PC-3 (cell line): ENCODE data around the gene ADAMTS19. TPM values are rescaled to one million over a fixed set of nuclear protein-coding genes. Genes with fewer than 3 reads are reported as not detected.
A peak's percentile ranks its signal among the peaks of the same experiment; 100 is the strongest.

Experiments used
- ATAC-seq: fragments of 200-7000 bp; cut with Tn5 transposase; 2 replicates; pipeline ENCODE4 v1.9.1; 2020; ENCODE audit warnings: mild to moderate bottlenecking, moderate library complexity
- BruUV-seq: library from RNA; stranded (reverse); fragments of 400-500 nt; replicated peaks from 2 replicates; lab custom pipeline; 2021; lab: Mats Ljungman, UMichigan
- CTCF ChIA-PET: fragments of 300-600 bp; sonication (Branson Sonifier 250); formaldehyde crosslinking; loops from one replicate; lab custom pipeline; 2022; ENCODE audit warnings: antibody characterized with exemption; lab: Charles Lee
- POLR2A ChIA-PET: fragments of 300-600 bp; sonication (Branson Sonifier 250); formaldehyde crosslinking; loops from one replicate; lab custom pipeline; 2022; ENCODE audit warnings: antibody characterized with exemption; ENCODE audit not compliant: unreplicated experiment; lab: Charles Lee
- DNase-seq: peaks from one replicate; pipeline ENCODE4 v3.0.0-alpha.2; 2015
- H2AFZ ChIP-seq: fragments of 300-600 bp; sonication (generic); 2 replicates; pipeline ENCODE4 v1.6.0; 2016; ENCODE audit warnings: antibody characterized with exemption, low read length
- H3F3A ChIP-seq: fragments of 300-600 bp; sonication (generic); one replicate; pipeline ENCODE4 v1.6.0; 2017; ENCODE audit warnings: antibody characterized with exemption, low read length, control low read depth, mild to moderate bottlenecking; ENCODE audit not compliant: unreplicated experiment
- H3K27ac ChIP-seq: fragments of 300-600 bp; sonication (generic); 2 replicates; pipeline ENCODE4 v1.5.1; 2016; ENCODE audit warnings: mild to moderate bottlenecking, low read length
- H3K27me3 ChIP-seq: fragments of 300-600 bp; sonication (generic); 2 replicates; pipeline ENCODE4 v1.6.1; 2016; ENCODE audit warnings: low read length, mixed read lengths
- H3K36me3 ChIP-seq: fragments of 300-600 bp; sonication (generic); 2 replicates; pipeline ENCODE4 v1.6.1; 2016; ENCODE audit warnings: low read depth, mixed run types, low read length, mixed read lengths
- H3K4me1 ChIP-seq: fragments of 300-600 bp; sonication (generic); 2 replicates; pipeline ENCODE4 v1.5.1; 2016; ENCODE audit warnings: low read length; ENCODE audit not compliant: insufficient read depth
- H3K4me2 ChIP-seq: fragments of 300-600 bp; sonication (generic); 2 replicates; pipeline ENCODE4 v1.6.0; 2016; ENCODE audit warnings: low read length
- H3K4me3 ChIP-seq: fragments of 300-600 bp; sonication (generic); 2 replicates; pipeline ENCODE4 v1.5.1; 2016; ENCODE audit warnings: mild to moderate bottlenecking, low read length, mixed read lengths
- H3K79me2 ChIP-seq: fragments of 300-600 bp; sonication (generic); 2 replicates; pipeline ENCODE4 v1.6.1; 2017; ENCODE audit warnings: low read length, mixed read lengths
- H3K9ac ChIP-seq: fragments of 300-600 bp; sonication (generic); 2 replicates; pipeline ENCODE4 v1.6.0; 2016; ENCODE audit warnings: mild to moderate bottlenecking, low read length
- H3K9me2 ChIP-seq: fragments of 300-600 bp; sonication (generic); replicated peaks from 2 replicates; pipeline ENCODE4 v1.6.1; 2016; ENCODE audit warnings: mixed run types, low read length, mixed read lengths
- H3K9me3 ChIP-seq: fragments of 300-600 bp; sonication (generic); 2 replicates; pipeline ENCODE4 v1.6.1; 2016; ENCODE audit warnings: low read length, mixed read lengths
- H4K20me1 ChIP-seq: fragments of 300-600 bp; sonication (generic); 2 replicates; pipeline ENCODE4 v1.6.1; 2016; ENCODE audit warnings: low read length, mixed read lengths
- EZH2 ChIP-seq: fragments of 300-600 bp; sonication (generic); IDR thresholded peaks from one replicate; pipeline ENCODE4 v1.6.1; 2017; ENCODE audit warnings: antibody characterized with exemption, mild to moderate bottlenecking, low read length; ENCODE audit not compliant: unreplicated experiment
- EZH2phosphoT487 ChIP-seq: fragments of 300-600 bp; sonication (generic); IDR thresholded peaks from 2 replicates; pipeline ENCODE4 v1.6.1; 2018; ENCODE audit warnings: mild to moderate bottlenecking, antibody characterized with exemption, low read length, borderline replicate concordance
- intact Hi-C: fragments of 100-400 bp; cut with micrococcal nuclease; formaldehyde crosslinking; loops from 2 replicates; pipeline ENCODE4 v1.9.0; 2023
- total RNA-seq: library from RNA; depleted of rRNA; stranded (reverse); fragments of >200 nt; gene quantifications from 2 replicates; pipeline ENCODE4 v1.2.3, GENCODE V29; 2014
- TF ChIP-seq, protein P1 (sequence below): fragments of 300-600 bp; sonication (generic); conservative IDR thresholded peaks from 2 replicates; pipeline ENCODE4 v1.5.1; 2017; ENCODE audit warnings: antibody characterized with exemption, low read depth, mild to moderate bottlenecking, low read length

The ADAMTS19 gene
- total RNA-seq, 1 experiment from 2014 or later = not detected

DNA sequence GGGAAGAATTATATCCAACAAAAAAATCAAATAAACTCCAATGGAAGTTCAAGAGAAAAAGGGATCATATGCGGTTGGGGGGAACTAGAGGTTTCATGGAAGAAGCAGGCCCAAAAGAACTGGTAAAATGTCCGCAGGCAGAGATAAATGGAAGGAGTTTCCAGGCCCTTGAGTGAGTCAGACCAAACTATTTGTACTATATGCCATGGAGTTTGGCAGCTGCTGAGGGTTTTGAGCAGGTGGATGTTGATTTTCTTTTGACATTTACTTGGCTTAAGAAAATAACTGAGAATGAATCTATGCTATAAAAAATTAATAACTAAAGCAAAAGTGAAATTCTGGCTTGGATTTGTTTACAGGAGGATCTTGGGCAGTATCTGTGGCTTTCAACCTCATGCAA is 321.5 kb downstream of the ADAMTS19 start:
- intact Hi-C loops = no loop called here
- H3K27ac ChIP-seq = no peak overlapping the region

More for the DNA sequence above, 321.5 kb downstream of the ADAMTS19 start:
- Histone ChIP-seq H3K4me2 (no peak overlapping the region), H3K9me3 (no peaks in the 10 kb centered on the region), H3K4me1 (no peaks in the 10 kb centered on the region), H2AFZ (no peak overlapping the region), H3K9ac (no peak overlapping the region), H3K36me3 (no peaks in the 10 kb centered on the region), H3K79me2 (no peaks in the 10 kb centered on the region), H3F3A (no peaks in the 10 kb centered on the region), H3K4me3 (no peak overlapping the region), H4K20me1 (no peaks in the 10 kb centered on the region), H3K27me3 (no peaks in the 10 kb centered on the region), H3K9me2 (no peaks in the 10 kb centered on the region)
- ATAC-seq (peak; percentile 60), DNase-seq (no peak)
- no TSS peak for BruUV-seq
- ChIA-PET POLR2A (no interaction called here), CTCF (no interaction called here)
- TF ChIP-seq EZH2 = no peak
- TF ChIP-seq, protein P1, sequence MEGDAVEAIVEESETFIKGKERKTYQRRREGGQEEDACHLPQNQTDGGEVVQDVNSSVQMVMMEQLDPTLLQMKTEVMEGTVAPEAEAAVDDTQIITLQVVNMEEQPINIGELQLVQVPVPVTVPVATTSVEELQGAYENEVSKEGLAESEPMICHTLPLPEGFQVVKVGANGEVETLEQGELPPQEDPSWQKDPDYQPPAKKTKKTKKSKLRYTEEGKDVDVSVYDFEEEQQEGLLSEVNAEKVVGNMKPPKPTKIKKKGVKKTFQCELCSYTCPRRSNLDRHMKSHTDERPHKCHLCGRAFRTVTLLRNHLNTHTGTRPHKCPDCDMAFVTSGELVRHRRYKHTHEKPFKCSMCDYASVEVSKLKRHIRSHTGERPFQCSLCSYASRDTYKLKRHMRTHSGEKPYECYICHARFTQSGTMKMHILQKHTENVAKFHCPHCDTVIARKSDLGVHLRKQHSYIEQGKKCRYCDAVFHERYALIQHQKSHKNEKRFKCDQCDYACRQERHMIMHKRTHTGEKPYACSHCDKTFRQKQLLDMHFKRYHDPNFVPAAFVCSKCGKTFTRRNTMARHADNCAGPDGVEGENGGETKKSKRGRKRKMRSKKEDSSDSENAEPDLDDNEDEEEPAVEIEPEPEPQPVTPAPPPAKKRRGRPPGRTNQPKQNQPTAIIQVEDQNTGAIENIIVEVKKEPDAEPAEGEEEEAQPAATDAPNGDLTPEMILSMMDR = no peak
- TF ChIP-seq EZH2phosphoT487 = no peak
